Right cardiac atrium (tissue), 5 donors: ENCODE measurements around the gene DHRS1. TPM values are rescaled to one million over a fixed set of nuclear protein-coding genes. Genes with fewer than 3 reads are reported as not detected.
"Not testable (repeated sequence)": the region's sequence is repeated elsewhere in the genome, so short reads cannot be mapped to it uniquely, and the experiment has no call there.

Experiments used
- ATAC-seq, 2 donors: fragments of 200-7000 bp; cut with Tn5 transposase; one replicate each; pipeline versions ENCODE4 v1.8.0 to v1.9.1; 2020; ENCODE audit warnings: moderate library complexity in 2 of 2, mild to moderate bottlenecking in 1 of 2
- DNase-seq, 3 donors: peaks; one replicate each; pipeline ENCODE4 v3.0.0-alpha.2; 2020
- H3K27ac ChIP-seq: one replicate; pipeline ENCODE4 v1.5.1; 2013; ENCODE audit warnings: mild to moderate bottlenecking, low read length, control low read depth, moderate library complexity
- H3K27me3 ChIP-seq: one replicate; pipeline ENCODE4 v1.6.1; 2013; ENCODE audit not compliant: control insufficient read depth, insufficient read depth
- H3K4me1 ChIP-seq: one replicate; pipeline ENCODE4 v1.6.1; 2013; ENCODE audit warnings: low read length; ENCODE audit not compliant: control insufficient read depth, insufficient read depth
- H3K4me3 ChIP-seq: one replicate; pipeline ENCODE4 v1.5.1; 2013; ENCODE audit warnings: low read length, control low read depth
- H3K9me3 ChIP-seq: one replicate; pipeline ENCODE4 v1.6.1; 2013; ENCODE audit warnings: low read length; ENCODE audit not compliant: control insufficient read depth
- WGBS: extraction: QIAGEN DNeasy Blood & Tissue Kit; methylation state at CpG from one replicate; pipeline ENCODE4 v1.1.7; 2013; 5-methylcytosine and 5-hydroxymethylcytosine counted together
- intact Hi-C, 4 donors: fragments of 100-400 bp; cut with DNase I; formaldehyde crosslinking; loops; one replicate each; pipeline versions ENCODE4 v1.11.0 to v1.14.0; 2022 to 2023
- polyA plus RNA-seq: library from polyadenylated mRNA; stranded (reverse); fragments of 200-250 nt; gene quantifications from one replicate; pipeline ENCODE4 v1.2.3, GENCODE V29; 2013
- total RNA-seq, 4 donors: library from RNA; stranded (reverse); fragmentation: NEBNext Ultra II Directional; extraction: Animal tissue kit (Norgen Biotek cat#: 25700); gene quantifications; one replicate each; pipeline ENCODE4 v1.2.1, GENCODE V29; 2021
- donor health status: healthy with polysubstance abuse.
- donor health status: DM: no; HTN: yes; CAD: no.
- donor health status: DM: no; HTN: no; CAD: no.
- donor health status: DM: no; HTN: yes; CAD: no; lungs with severe emphysema.
- donor health status: DM: yes; HTN: yes; CAD: no.

The DHRS1 gene
- total and polyA plus RNA-seq, 5 donors, result 5.9 to 12.0 (median 9.9) TPM

GRCh38 chr14:24337144-24337823 lies 37.7 kb upstream of the DHRS1 start:
- Histone ChIP-seq H3K4me1 (peaks cover 2% of the 10 kb centered on the region), H3K27me3 (no peaks in the 10 kb centered on the region), H3K27ac (no peak overlapping the region), H3K4me3 (no peak overlapping the region), H3K9me3 (no peaks in the 10 kb centered on the region)
- intact Hi-C loops, result no loop called here
- 88% methylated on average over 7 of the region's 7 CpGs for WGBS
- DNase-seq, result no peak
- no peak for ATAC-seq

GRCh38 chr14:24335461-24336171 lies 36.0 kb upstream of the DHRS1 start:
- Histone ChIP-seq H3K27ac (peak overlapping the region; percentile 8), H3K27me3 (no peaks in the 10 kb centered on the region), H3K4me3 (no peak overlapping the region), H3K4me1 (peaks cover 2% of the 10 kb centered on the region), H3K9me3 (no peaks in the 10 kb centered on the region)
- WGBS, result 69% methylated on average over 12 of the region's 12 CpGs
- no peak for DNase-seq
- ATAC-seq, result peak in 1 of 2 donors; percentile 6
- intact Hi-C loops, result no loop called here

GRCh38 chr14:24334431-24335291 lies 35.1 kb upstream of the DHRS1 start, which contains the start of gene ADCY4:
Gene ADCY4, minus strand, starts transcription at chr14:24335071. Its CDS starts 419 bp downstream, at chr14:24334652.
- ATAC-seq, result peak; percentile 40 to 62
- 3% methylated on average over 65 of the region's 65 CpGs for WGBS
- intact Hi-C loops, result loop anchor here in 1 of 4 donors (5.0 kb wide), 1 partner anchor 103 kb away; no protein-coding TSS in a partner anchor
- Histone ChIP-seq H3K27ac (peak within 1 kb of the TSS; percentile 74), H3K27me3 (no peaks in the 10 kb centered on the region), H3K4me1 (peaks cover 2% of the 10 kb centered on the region), H3K9me3 (no peaks in the 10 kb centered on the region), H3K4me3 (peak within 1 kb of the TSS; percentile 60)
- DNase-seq, result peak; percentile 73 to 90 (median 88)

- H3K9me3 ChIP-seq, result no peaks in the 10 kb centered on the region
- intact Hi-C loops, result loop anchor here (2.0 to 5.0 kb wide), 4 partner anchors 96 to 105 kb away; partner anchors contain the start of genes CBLN3 (in 1 of the 4) and KHNYN (in 1 of the 4)
- no peak overlapping the region for H3K27ac ChIP-seq
- H3K4me1 ChIP-seq, result no peaks in the 10 kb centered on the region
- DNase-seq (peak; percentile 72 to 84 (median 79)), ATAC-seq (peak; percentile 32 to 48)
- no peaks in the 10 kb centered on the region for H3K27me3 ChIP-seq
- peak overlapping the region; percentile 2 for H3K4me3 ChIP-seq
- WGBS, result 23% methylated on average over 56 of the region's 56 CpGs
Measured at GRCh38 chr14:24332268-24332993, 32.9 kb upstream of the DHRS1 start.

GRCh38 chr14:24331731-24332267 lies 32.2 kb upstream of the DHRS1 start:
- intact Hi-C loops, result loop anchor here (2.0 to 5.0 kb wide), 4 partner anchors 97 to 106 kb away; partner anchors contain the start of genes CBLN3 (in 1 of the 4) and KHNYN (in 1 of the 4)
- ATAC-seq (no peak), DNase-seq (peak in 1 of 3 donors; percentile 69)
- no peaks in the 10 kb centered on the region for H3K4me1 ChIP-seq
- WGBS, result 64% methylated on average over 26 of the region's 26 CpGs
- no peak overlapping the region for H3K4me3 ChIP-seq
- H3K27ac ChIP-seq, result no peak overlapping the region
- H3K27me3 ChIP-seq, result no peaks in the 10 kb centered on the region
- H3K9me3 ChIP-seq, result no peaks in the 10 kb centered on the region

GRCh38 chr14:24330973-24331674 lies 31.5 kb upstream of the DHRS1 start:
- Histone ChIP-seq H3K27me3 (no peaks in the 10 kb centered on the region), H3K27ac (no peak overlapping the region), H3K4me1 (no peaks in the 10 kb centered on the region), H3K9me3 (no peaks in the 10 kb centered on the region), H3K4me3 (no peak overlapping the region)
- 91% methylated on average over 10 of the region's 10 CpGs for WGBS
- ATAC-seq (no peak), DNase-seq (peak in 1 of 3 donors; percentile 48)
- intact Hi-C loops, result loop anchor here in 1 of 4 donors (5.0 kb wide), 1 partner anchor 106 kb away; no protein-coding TSS in a partner anchor

GRCh38 chr14:24329736-24330135 lies 30.2 kb upstream of the DHRS1 start:
- DNase-seq (peak; percentile 44 to 85 (median 70)), ATAC-seq (no peak)
- Histone ChIP-seq H3K9me3 (no peaks in the 10 kb centered on the region), H3K4me3 (no peak overlapping the region), H3K27ac (no peak overlapping the region), H3K27me3 (no peaks in the 10 kb centered on the region), H3K4me1 (no peaks in the 10 kb centered on the region)
- 71% methylated on average over 9 of the region's 9 CpGs for WGBS
- intact Hi-C loops, result loop anchor here in 1 of 4 donors (5.0 kb wide), 1 partner anchor 108 kb away; no protein-coding TSS in a partner anchor

- 83% methylated on average over 12 of the region's 12 CpGs for WGBS
- H3K27me3 ChIP-seq, result no peaks in the 10 kb centered on the region
- no peak overlapping the region for H3K27ac ChIP-seq
- no peak for ATAC-seq
- H3K4me3 ChIP-seq, result no peak overlapping the region
- H3K4me1 ChIP-seq, result no peaks in the 10 kb centered on the region
- intact Hi-C loops, result no loop called here
- peak in 1 of 3 donors; percentile 49 for DNase-seq
- H3K9me3 ChIP-seq, result no peaks in the 10 kb centered on the region
Measured at GRCh38 chr14:24329073-24329663, 29.6 kb upstream of the DHRS1 start.

GRCh38 chr14:24327914-24328313 lies 28.3 kb upstream of the DHRS1 start:
- intact Hi-C loops, H3K27me3 ChIP-seq, H3K4me3 ChIP-seq, H3K27ac ChIP-seq, ATAC-seq, H3K9me3 ChIP-seq, H3K4me1 ChIP-seq: not testable (repeated sequence)
- peak; percentile 69 to 87 (median 84) for DNase-seq
- WGBS, result 7% methylated on average over 9 of the region's 9 CpGs
